SU-DHL-6 (cell line): Measurements from ENCODE around the gene AOX1.

Source experiments
- H2AFZ ChIP-seq: fragments of 200-600 bp; sonication (generic); 2 replicates; pipeline ENCODE4 v1.6.1; 2014; ENCODE audit warnings: low read depth, mild to moderate bottlenecking, moderate library complexity, mixed read lengths, antibody characterized with exemption, low read length; ENCODE audit not compliant: severe bottlenecking
- H3F3A ChIP-seq: fragments of 200-600 bp; shearing (Covaris generic); 2 replicates; pipeline ENCODE4 v1.6.0; 2016; ENCODE audit warnings: antibody characterized with exemption, mild to moderate bottlenecking; ENCODE audit not compliant: insufficient read depth
- H3K27ac ChIP-seq: fragments of 200-600 bp; sonication (generic); 2 replicates; pipeline ENCODE4 v1.5.1; 2016; ENCODE audit warnings: low read depth, mild to moderate bottlenecking, low read length, moderate library complexity, mixed read lengths
- H3K27me3 ChIP-seq: fragments of 200-600 bp; sonication (generic), shearing (Covaris generic); 2 replicates; pipeline ENCODE4 v1.6.0; 2014; ENCODE audit warnings: mild to moderate bottlenecking, low read length
- H3K36me3 ChIP-seq: fragments of 200-600 bp; sonication (generic); 2 replicates; pipeline ENCODE4 v1.6.1; 2014; ENCODE audit warnings: mild to moderate bottlenecking, low read length, mixed read lengths
- H3K4me2 ChIP-seq: fragments of 300-600, 200-600 bp; shearing (Covaris generic), sonication (generic); 2 replicates; pipeline ENCODE4 v1.6.0; 2014; ENCODE audit warnings: low read length, low read depth, mild to moderate bottlenecking; ENCODE audit not compliant: poor library complexity, severe bottlenecking
- H3K4me3 ChIP-seq: fragments of 200-600 bp; sonication (generic); 2 replicates; pipeline ENCODE4 v1.5.1; 2014; ENCODE audit warnings: antibody characterized with exemption, low read length, mild to moderate bottlenecking, mixed read lengths; ENCODE audit not compliant: insufficient read depth, poor library complexity, severe bottlenecking
- H3K79me2 ChIP-seq: fragments of 200-600 bp; sonication (generic); 2 replicates; pipeline ENCODE4 v1.6.1; 2014; ENCODE audit warnings: mild to moderate bottlenecking, low read length, moderate library complexity; ENCODE audit not compliant: insufficient read depth
- H3K9ac ChIP-seq: fragments of 200-600 bp; sonication (generic); 2 replicates; pipeline ENCODE4 v1.7.0; 2014; ENCODE audit warnings: mild to moderate bottlenecking, low read length
- H3K9me2 ChIP-seq: fragments of 200-600 bp; sonication (generic); replicated peaks from 2 replicates; pipeline ENCODE4 v1.6.1; 2014; ENCODE audit warnings: low read length; ENCODE audit not compliant: insufficient read depth
- H3K9me3 ChIP-seq: fragments of 200-600 bp; sonication (generic); 2 replicates; pipeline ENCODE4 v1.6.1; 2014; ENCODE audit warnings: low read length, mixed read lengths; ENCODE audit not compliant: insufficient read depth
- H4K20me1 ChIP-seq: fragments of 200-600 bp; sonication (generic); 2 replicates; pipeline ENCODE4 v1.6.1; 2014; ENCODE audit warnings: low read depth, mild to moderate bottlenecking, antibody characterized with exemption, low read length, moderate library complexity, mixed read lengths
- CTCF ChIP-seq: fragments of 200-600 bp; sonication (generic); IDR thresholded peaks from one replicate; pipeline ENCODE4 v1.5.1; 2017; ENCODE audit warnings: antibody characterized with exemption, mild to moderate bottlenecking, low read length, moderate library complexity; ENCODE audit not compliant: insufficient read depth, poor library complexity, severe bottlenecking
- EZH2phosphoT487 ChIP-seq: fragments of 200-600 bp; sonication (generic), shearing (Covaris generic); conservative IDR thresholded peaks from 2 replicates; pipeline ENCODE4 v1.6.1; 2018; ENCODE audit warnings: mild to moderate bottlenecking, antibody characterized with exemption, low read length, moderate library complexity, mixed read lengths

AOX1 gene

GRCh38 chr2:200584639-200585038, 1.2 kb upstream of the AOX1 start:
- TF ChIP-seq EZH2phosphoT487 (no peak), CTCF (no peak)
- Histone ChIP-seq H3F3A (peaks cover 3% of the 10 kb centered on the region; the same call in 1 of the 2 replicates), H3K9ac (no peak overlapping the region), H3K9me2 (no peaks in the 10 kb centered on the region), H4K20me1 (no peaks in the 10 kb centered on the region), H3K79me2 (no peaks in the 10 kb centered on the region), H2AFZ (no peak overlapping the region), H3K9me3 (no peaks in the 10 kb centered on the region), H3K27ac (no peak overlapping the region), H3K4me2 (peak overlapping the region; percentile 17), H3K36me3 (peaks cover 15% of the 10 kb centered on the region), H3K4me3 (no peak overlapping the region), H3K27me3 (no peaks in the 10 kb centered on the region)

GRCh38 chr2:200585340-200585729, 479 bp upstream of the AOX1 start:
- no peak overlapping the region for H3K27ac ChIP-seq
- H3F3A ChIP-seq: peaks cover 3% of the 10 kb centered on the region; the same call in 1 of the 2 replicates
- no peaks in the 10 kb centered on the region for H3K9me3 ChIP-seq
- no peak overlapping the region for H2AFZ ChIP-seq
- H3K4me3 ChIP-seq: no peak overlapping the region
- no peak overlapping the region for H3K4me2 ChIP-seq
- no peaks in the 10 kb centered on the region for H3K27me3 ChIP-seq
- H3K36me3 ChIP-seq: peaks cover 15% of the 10 kb centered on the region
- H3K9me2 ChIP-seq: no peaks in the 10 kb centered on the region
- no peak overlapping the region for H3K9ac ChIP-seq
- TF ChIP-seq EZH2phosphoT487 (no peak), CTCF (no peak)
- no peaks in the 10 kb centered on the region for H3K79me2 ChIP-seq
- H4K20me1 ChIP-seq: no peaks in the 10 kb centered on the region

- H3K9me3 ChIP-seq: no peaks in the 10 kb centered on the region
- no peak overlapping the region for H2AFZ ChIP-seq
- H3F3A ChIP-seq: peaks cover 3% of the 10 kb centered on the region; the same call in 1 of the 2 replicates
- H3K4me2 ChIP-seq: no peak overlapping the region
- TF ChIP-seq EZH2phosphoT487 (no peak), CTCF (no peak)
- no peaks in the 10 kb centered on the region for H3K27me3 ChIP-seq
- H3K36me3 ChIP-seq: peaks cover 6% of the 10 kb centered on the region; the same call in 1 of the 2 replicates
- no peak overlapping the region for H3K4me3 ChIP-seq
- no peak overlapping the region for H3K9ac ChIP-seq
- no peaks in the 10 kb centered on the region for H4K20me1 ChIP-seq
- no peak overlapping the region for H3K27ac ChIP-seq
- H3K79me2 ChIP-seq: no peaks in the 10 kb centered on the region
- no peaks in the 10 kb centered on the region for H3K9me2 ChIP-seq
Measured at GRCh38 chr2:200586644-200586975, 796 bp downstream of the AOX1 start.
